Left renal pelvis (tissue), 4 donors: ENCODE results near the gene TOR1A. TPM values are rescaled to one million over a fixed set of nuclear protein-coding genes. Genes with fewer than 3 reads are reported as not detected.

Experiments
- DNase-seq, 4 donors: peaks; one replicate each; pipeline ENCODE4 v3.0.0-alpha.2; 2013; ENCODE audit warnings: low read depth in 4 of 4, low spot score in 3 of 4
- polyA plus RNA-seq, 4 donors: library from polyadenylated mRNA; unstranded; fragments of 120-200 nt; gene quantifications; one replicate each; pipeline ENCODE4 v1.2.1, GENCODE V29; 2013; ENCODE audit not compliant: insufficient read length in 4 of 4

Gene TOR1A
- 10 to 100 TPM; 41.9 to 44.0 (median 43.1) TPM for polyA plus RNA-seq

- DNase-seq = peak; percentile 80 to 86 (median 84)
Observed at GRCh38 chr9:129823935-129824601, at the start of gene TOR1A. TOR1A (minus strand) TSS chr9:129824136; CDS start chr9:129824085, 51 bp downstream.

GRCh38 chr9:129871046-129871445 lies 47.1 kb upstream of the TOR1A start:
- no peak for DNase-seq

GRCh38 chr9:129869585-129870501 lies 45.9 kb upstream of the TOR1A start:
- DNase-seq = no peak

GRCh38 chr9:129868872-129869486 lies 45.0 kb upstream of the TOR1A start:
- no peak for DNase-seq

- DNase-seq = no peak
Observed at GRCh38 chr9:129868023-129868871, 44.3 kb upstream of the TOR1A start.

GRCh38 chr9:129867136-129868022 lies 43.4 kb upstream of the TOR1A start:
- DNase-seq = no peak

GRCh38 chr9:129866394-129867135 lies 42.6 kb upstream of the TOR1A start:
- no peak for DNase-seq

GRCh38 chr9:129865668-129866320 lies 41.9 kb upstream of the TOR1A start:
- DNase-seq = no peak

- no peak for DNase-seq
Observed at GRCh38 chr9:129864991-129865647, 41.2 kb upstream of the TOR1A start.

GRCh38 chr9:129863059-129863690 lies 39.2 kb upstream of the TOR1A start:
- no peak for DNase-seq

GRCh38 chr9:129861447-129861827 lies 37.5 kb upstream of the TOR1A start:
- no peak for DNase-seq

- DNase-seq = no peak
Observed at GRCh38 chr9:129860653-129861446, 36.9 kb upstream of the TOR1A start.

GRCh38 chr9:129858167-129858962 lies 34.4 kb upstream of the TOR1A start:
- no peak for DNase-seq

- DNase-seq = no peak
Observed at GRCh38 chr9:129857207-129857606, 33.3 kb upstream of the TOR1A start.

GRCh38 chr9:129854588-129855110 lies 30.7 kb upstream of the TOR1A start:
- no peak for DNase-seq
